Glutamatergic neuron (in vitro differentiated cells): ENCODE measurements around the gene CDH26. TPM values are rescaled to one million over a fixed set of nuclear protein-coding genes. Genes with fewer than 3 reads are reported as not detected.

Experiments
- DNase-seq: peaks from one replicate; pipeline ENCODE4 v3.0.0; 2022
- H3K27ac Mint-ChIP-seq: one replicate; pipeline ENCODE4 v1.8.0; 2020; ENCODE audit warnings: mild to moderate bottlenecking, mixed read lengths, inconsistent platforms; ENCODE audit not compliant: unreplicated experiment
- H3K27me3 Mint-ChIP-seq: one replicate; pipeline ENCODE4 v1.8.0; 2020; ENCODE audit warnings: mild to moderate bottlenecking, moderate library complexity, mixed read lengths, inconsistent platforms; ENCODE audit not compliant: unreplicated experiment
- H3K36me3 Mint-ChIP-seq: one replicate; pipeline ENCODE4 v1.8.0; 2020; ENCODE audit warnings: mild to moderate bottlenecking, mixed read lengths, inconsistent platforms; ENCODE audit not compliant: unreplicated experiment
- H3K4me1 Mint-ChIP-seq: one replicate; pipeline ENCODE4 v1.8.0; 2020; ENCODE audit warnings: mild to moderate bottlenecking, low read depth, mixed read lengths, inconsistent platforms; ENCODE audit not compliant: unreplicated experiment
- H3K4me3 Mint-ChIP-seq: one replicate; pipeline ENCODE4 v1.8.0; 2020; ENCODE audit warnings: mild to moderate bottlenecking, mixed read lengths, inconsistent platforms; ENCODE audit not compliant: unreplicated experiment
- H3K9me3 Mint-ChIP-seq: one replicate; pipeline ENCODE4 v1.8.0; 2020; ENCODE audit warnings: mild to moderate bottlenecking, moderate library complexity, mixed read lengths, inconsistent platforms; ENCODE audit not compliant: unreplicated experiment
- total RNA-seq: library from RNA; stranded (reverse); fragmentation: NEBNext Ultra II Directional; extraction: Animal tissue kit (Norgen Biotek cat#: 25700); gene quantifications from one replicate; pipeline ENCODE4 v1.2.1, GENCODE V29; 2021; ENCODE audit not compliant: unreplicated experiment
- TF ChIP-seq, protein P1 (sequence below): fragments of 200-600 bp; sonication (generic); IDR thresholded peaks from one replicate; pipeline ENCODE4 v1.5.0; 2021; ENCODE audit not compliant: partially characterized antibody, unreplicated experiment

CDH26 gene
- total RNA-seq, 1 donor from 2014 or later: 0.76 TPM

DNA sequence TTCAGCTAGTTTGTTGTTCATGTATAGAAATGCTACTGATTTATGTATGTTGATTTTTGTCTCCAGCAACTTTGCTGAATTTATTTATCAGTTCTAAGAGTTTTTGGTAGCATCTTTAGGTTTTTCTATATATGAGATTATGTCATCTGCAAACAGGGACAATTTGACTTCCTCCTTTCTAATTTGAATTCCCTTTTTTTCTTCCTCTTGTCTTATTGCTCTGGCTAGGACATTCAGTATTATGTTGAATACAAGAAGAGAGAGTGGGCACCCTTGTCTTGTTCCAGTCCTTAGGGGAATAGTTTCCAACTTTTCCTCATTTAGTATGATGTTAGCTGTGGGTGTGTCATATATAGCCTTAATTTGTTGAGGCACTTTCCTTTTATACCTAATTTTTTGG is 58.2 kb downstream of the CDH26 start:
- H3K36me3 Mint-ChIP-seq: peaks cover 6% of the 10 kb centered on the region
- no peak overlapping the region for H3K27ac Mint-ChIP-seq
- no peaks in the 10 kb centered on the region for H3K4me1 Mint-ChIP-seq
- no peak for DNase-seq
- H3K9me3 Mint-ChIP-seq: peaks cover 2% of the 10 kb centered on the region
- TF ChIP-seq, protein P1, sequence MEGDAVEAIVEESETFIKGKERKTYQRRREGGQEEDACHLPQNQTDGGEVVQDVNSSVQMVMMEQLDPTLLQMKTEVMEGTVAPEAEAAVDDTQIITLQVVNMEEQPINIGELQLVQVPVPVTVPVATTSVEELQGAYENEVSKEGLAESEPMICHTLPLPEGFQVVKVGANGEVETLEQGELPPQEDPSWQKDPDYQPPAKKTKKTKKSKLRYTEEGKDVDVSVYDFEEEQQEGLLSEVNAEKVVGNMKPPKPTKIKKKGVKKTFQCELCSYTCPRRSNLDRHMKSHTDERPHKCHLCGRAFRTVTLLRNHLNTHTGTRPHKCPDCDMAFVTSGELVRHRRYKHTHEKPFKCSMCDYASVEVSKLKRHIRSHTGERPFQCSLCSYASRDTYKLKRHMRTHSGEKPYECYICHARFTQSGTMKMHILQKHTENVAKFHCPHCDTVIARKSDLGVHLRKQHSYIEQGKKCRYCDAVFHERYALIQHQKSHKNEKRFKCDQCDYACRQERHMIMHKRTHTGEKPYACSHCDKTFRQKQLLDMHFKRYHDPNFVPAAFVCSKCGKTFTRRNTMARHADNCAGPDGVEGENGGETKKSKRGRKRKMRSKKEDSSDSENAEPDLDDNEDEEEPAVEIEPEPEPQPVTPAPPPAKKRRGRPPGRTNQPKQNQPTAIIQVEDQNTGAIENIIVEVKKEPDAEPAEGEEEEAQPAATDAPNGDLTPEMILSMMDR: no peak
- no peak overlapping the region for H3K4me3 Mint-ChIP-seq
- no peaks in the 10 kb centered on the region for H3K27me3 Mint-ChIP-seq

DNA sequence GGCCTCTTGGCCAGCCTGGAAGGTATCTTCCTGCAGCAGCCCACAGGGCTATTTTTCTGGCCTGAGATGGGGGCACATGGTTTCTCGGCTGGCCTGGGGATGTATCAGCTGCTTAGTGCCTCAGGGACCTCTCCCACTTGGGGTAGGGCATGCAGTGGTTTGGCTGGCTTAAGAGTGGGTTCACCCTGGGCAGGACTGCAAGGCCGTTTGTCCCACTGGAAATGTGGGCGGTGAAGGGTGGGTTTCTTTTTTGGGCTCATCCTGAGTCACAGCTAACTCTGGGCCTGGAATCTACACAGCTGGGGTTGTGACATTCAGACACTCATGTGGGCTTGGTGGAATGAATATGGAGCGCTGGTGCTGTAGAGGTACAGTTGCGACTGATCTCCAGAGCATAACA is 62.0 kb downstream of the CDH26 start:
- no peak for DNase-seq
- H3K27ac Mint-ChIP-seq: no peak overlapping the region
- no peak overlapping the region for H3K4me3 Mint-ChIP-seq
- no peaks in the 10 kb centered on the region for H3K4me1 Mint-ChIP-seq
- TF ChIP-seq, protein P1: no peak
- H3K9me3 Mint-ChIP-seq: peaks cover 4% of the 10 kb centered on the region
- no peaks in the 10 kb centered on the region for H3K27me3 Mint-ChIP-seq
- peaks cover 6% of the 10 kb centered on the region for H3K36me3 Mint-ChIP-seq

DNA sequence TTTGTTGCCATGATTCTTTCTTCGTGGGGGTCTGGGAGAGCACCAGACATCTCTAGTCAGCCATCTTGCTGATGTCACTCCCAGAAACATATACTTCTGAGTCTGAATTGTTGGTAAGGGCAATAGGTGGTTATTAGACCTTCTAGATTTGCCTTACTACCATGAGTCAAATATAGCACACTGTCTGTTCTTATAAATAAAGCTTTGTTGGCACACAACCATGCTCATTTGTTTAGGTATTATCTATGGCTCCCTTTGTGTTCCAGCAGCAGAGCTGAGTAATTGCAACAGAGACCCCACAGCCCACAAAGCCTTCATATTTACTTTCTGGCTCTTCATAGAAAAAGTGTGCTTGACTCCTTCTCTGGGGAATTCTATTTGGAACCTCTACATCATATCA is 62.9 kb downstream of the CDH26 start:
- TF ChIP-seq, protein P1: no peak
- Mint-ChIP-seq H3K4me3 (no peak overlapping the region), H3K27ac (no peak overlapping the region), H3K9me3 (peaks cover 4% of the 10 kb centered on the region), H3K27me3 (no peaks in the 10 kb centered on the region), H3K4me1 (no peaks in the 10 kb centered on the region), H3K36me3 (no peaks in the 10 kb centered on the region)
- no peak for DNase-seq

DNA sequence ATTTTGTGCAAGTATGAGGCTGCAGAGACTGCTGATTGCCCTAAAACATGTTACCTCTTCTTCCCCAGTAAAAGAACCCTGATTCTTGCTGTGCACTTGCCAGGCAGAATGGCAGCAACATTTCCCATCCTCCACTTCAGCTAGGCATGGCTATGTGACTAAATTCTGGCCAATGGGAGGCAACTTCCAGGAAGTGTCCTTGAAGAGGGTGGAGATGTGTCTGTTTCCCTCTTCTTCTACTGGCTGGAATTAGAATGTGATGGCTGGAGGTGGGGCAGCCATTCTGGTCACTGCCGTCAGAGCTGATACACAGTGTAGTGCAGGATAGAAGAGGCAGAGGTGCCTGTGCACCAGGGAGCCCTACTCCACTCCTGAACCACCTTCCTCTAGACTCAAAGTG is 64.6 kb downstream of the CDH26 start:
- H3K27ac Mint-ChIP-seq: no peak overlapping the region
- TF ChIP-seq, protein P1: no peak
- H3K27me3 Mint-ChIP-seq: no peaks in the 10 kb centered on the region

DNA sequence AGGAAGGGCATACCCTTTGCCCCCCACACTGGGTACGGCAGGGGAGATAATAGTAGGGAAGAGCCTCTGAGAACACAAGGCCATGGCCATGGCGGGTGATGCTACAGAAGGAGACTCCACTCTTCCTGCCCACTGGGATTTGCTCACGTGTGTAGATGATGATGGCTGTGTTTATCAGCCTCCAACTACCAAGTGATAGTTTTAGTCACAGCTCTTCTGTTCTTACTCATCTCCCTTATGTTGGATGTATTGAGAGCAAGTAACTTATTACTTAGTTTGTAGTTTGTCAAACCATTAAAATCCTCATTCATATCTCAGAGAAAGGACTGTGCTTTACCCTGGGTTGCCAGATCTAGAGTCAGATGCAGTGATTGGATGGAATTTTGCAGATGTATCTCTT is 66.0 kb downstream of the CDH26 start:
- TF ChIP-seq, protein P1: no peak
- Mint-ChIP-seq H3K4me3 (no peak overlapping the region), H3K27me3 (no peaks in the 10 kb centered on the region), H3K9me3 (peaks cover 6% of the 10 kb centered on the region), H3K4me1 (peaks cover 3% of the 10 kb centered on the region), H3K36me3 (no peaks in the 10 kb centered on the region), H3K27ac (no peak overlapping the region)
- DNase-seq: no peak

More for the DNA sequence above, 64.6 kb downstream of the CDH26 start:
- H3K4me3 Mint-ChIP-seq: no peak overlapping the region
- no peak for DNase-seq
- H3K36me3 Mint-ChIP-seq: no peaks in the 10 kb centered on the region
- no peaks in the 10 kb centered on the region for H3K4me1 Mint-ChIP-seq
- H3K9me3 Mint-ChIP-seq: peaks cover 6% of the 10 kb centered on the region
